ENCODE data around the gene P2RY8.
"Not testable (repeated sequence)": the region's sequence is repeated elsewhere in the genome, so short reads cannot be mapped to it uniquely, and the experiment has no call there.

The P2RY8 gene

GRCh38 chrX:1534301-1535168, 2.5 kb downstream of the P2RY8 start:
- in situ Hi-C loops (cut with MboI; ENCODE audit: low sequenced_read_pairs), result no loop called here
- Histone ChIP-seq H3K27me3 (ENCODE audit: low read depth) (no peaks in the 10 kb centered on the region), H3K9me3 (no peaks in the 10 kb centered on the region), H3K36me3 (replicated peaks) (no peaks in the 10 kb centered on the region), H3K4me3 (no peak overlapping the region), H3K4me1 (no peaks in the 10 kb centered on the region)
- DNase-seq (ENCODE audit: low spot score in 2 of 2), result no peak

GRCh38 chrX:1533058-1533457, 3.9 kb downstream of the P2RY8 start:
- DNase-seq (ENCODE audit: low spot score in 2 of 2), result no peak
- no peaks in the 10 kb centered on the region for H3K4me1 ChIP-seq
- no peaks in the 10 kb centered on the region for H3K27me3 ChIP-seq (ENCODE audit: low read depth)
- no peaks in the 10 kb centered on the region for H3K9me3 ChIP-seq
- H3K36me3 ChIP-seq (replicated peaks), result no peaks in the 10 kb centered on the region
- in situ Hi-C loops (cut with MboI; ENCODE audit: low sequenced_read_pairs), result no loop called here
- H3K4me3 ChIP-seq, result no peak overlapping the region

GRCh38 chrX:1531096-1531890, 5.7 kb downstream of the P2RY8 start:
- Histone ChIP-seq H3K36me3 (replicated peaks) (no peaks in the 10 kb centered on the region), H3K4me1 (no peaks in the 10 kb centered on the region), H3K4me3 (no peak overlapping the region), H3K9me3 (no peaks in the 10 kb centered on the region), H3K27me3 (ENCODE audit: low read depth) (no peaks in the 10 kb centered on the region)
- in situ Hi-C loops (cut with MboI; ENCODE audit: low sequenced_read_pairs), result no loop called here
- no peak for DNase-seq (ENCODE audit: low spot score in 2 of 2)

- H3K9me3 ChIP-seq, result no peaks in the 10 kb centered on the region
- no peaks in the 10 kb centered on the region for H3K36me3 ChIP-seq (replicated peaks)
- no peaks in the 10 kb centered on the region for H3K4me1 ChIP-seq
- DNase-seq (ENCODE audit: low spot score in 2 of 2), result no peak
- in situ Hi-C loops (cut with MboI; ENCODE audit: low sequenced_read_pairs), result no loop called here
- no peak overlapping the region for H3K4me3 ChIP-seq
- H3K27me3 ChIP-seq (ENCODE audit: low read depth), result no peaks in the 10 kb centered on the region
Observed at GRCh38 chrX:1529756-1530155, 7.2 kb downstream of the P2RY8 start.

- Histone ChIP-seq H3K4me1 (no peaks in the 10 kb centered on the region), H3K27me3 (ENCODE audit: low read depth) (no peaks in the 10 kb centered on the region), H3K36me3 (replicated peaks) (no peaks in the 10 kb centered on the region), H3K9me3 (no peaks in the 10 kb centered on the region), H3K4me3 (no peak overlapping the region)
- in situ Hi-C loops (cut with MboI; ENCODE audit: low sequenced_read_pairs), result no loop called here
- DNase-seq (ENCODE audit: low spot score in 2 of 2), result no peak
Observed at GRCh38 chrX:1529328-1529727, 7.7 kb downstream of the P2RY8 start.

GRCh38 chrX:1528884-1529203, 8.1 kb downstream of the P2RY8 start:
- Histone ChIP-seq H3K9me3 (no peaks in the 10 kb centered on the region), H3K4me3 (no peak overlapping the region), H3K27me3 (ENCODE audit: low read depth) (no peaks in the 10 kb centered on the region), H3K36me3 (replicated peaks) (no peaks in the 10 kb centered on the region), H3K4me1 (no peaks in the 10 kb centered on the region)
- DNase-seq (ENCODE audit: low spot score in 2 of 2), result no peak
- in situ Hi-C loops (cut with MboI; ENCODE audit: low sequenced_read_pairs), result no loop called here

- no peaks in the 10 kb centered on the region for H3K36me3 ChIP-seq (replicated peaks)
- H3K9me3 ChIP-seq, result no peaks in the 10 kb centered on the region
- H3K4me3 ChIP-seq, result no peak overlapping the region
- H3K27me3 ChIP-seq (ENCODE audit: low read depth), result no peaks in the 10 kb centered on the region
- H3K4me1 ChIP-seq, result no peaks in the 10 kb centered on the region
- DNase-seq (ENCODE audit: low spot score in 2 of 2), result no peak
- in situ Hi-C loops (cut with MboI; ENCODE audit: low sequenced_read_pairs), result no loop called here
Observed at GRCh38 chrX:1528186-1528883, 8.7 kb downstream of the P2RY8 start.

- in situ Hi-C loops (cut with MboI; ENCODE audit: low sequenced_read_pairs), result no loop called here
- DNase-seq (ENCODE audit: low spot score in 2 of 2), result no peak
- Histone ChIP-seq H3K27me3 (ENCODE audit: low read depth) (no peaks in the 10 kb centered on the region), H3K4me3 (no peak overlapping the region), H3K9me3 (no peaks in the 10 kb centered on the region), H3K4me1 (no peaks in the 10 kb centered on the region), H3K36me3 (replicated peaks) (no peaks in the 10 kb centered on the region)
Observed at GRCh38 chrX:1527457-1527856, 9.5 kb downstream of the P2RY8 start.

- H3K27me3 ChIP-seq (ENCODE audit: low read depth), result no peaks in the 10 kb centered on the region
- H3K36me3 ChIP-seq (replicated peaks), result no peaks in the 10 kb centered on the region
- no peaks in the 10 kb centered on the region for H3K4me1 ChIP-seq
- in situ Hi-C loops (cut with MboI; ENCODE audit: low sequenced_read_pairs), result no loop called here
- no peak overlapping the region for H3K4me3 ChIP-seq
- H3K9me3 ChIP-seq, result no peaks in the 10 kb centered on the region
- no peak for DNase-seq (ENCODE audit: low spot score in 2 of 2)
Observed at GRCh38 chrX:1526565-1526964, 10.4 kb downstream of the P2RY8 start.

- Histone ChIP-seq H3K4me1 (no peaks in the 10 kb centered on the region), H3K36me3 (replicated peaks) (no peaks in the 10 kb centered on the region), H3K27me3 (ENCODE audit: low read depth) (0 out of 2 replicates have a peak, but pooled peaks cover 3% of the 10 kb centered on the region), H3K4me3 (no peak overlapping the region), H3K9me3 (no peaks in the 10 kb centered on the region)
- DNase-seq (ENCODE audit: low spot score in 2 of 2), result no peak
- in situ Hi-C loops (cut with MboI; ENCODE audit: low sequenced_read_pairs), result no loop called here
Observed at GRCh38 chrX:1525583-1526355, 11.2 kb downstream of the P2RY8 start.

GRCh38 chrX:1524874-1525582, 12.0 kb downstream of the P2RY8 start:
- Histone ChIP-seq H3K4me1 (no peaks in the 10 kb centered on the region), H3K27me3 (ENCODE audit: low read depth) (0 out of 2 replicates have a peak, but pooled peaks cover 3% of the 10 kb centered on the region), H3K9me3 (no peaks in the 10 kb centered on the region), H3K36me3 (replicated peaks) (no peaks in the 10 kb centered on the region), H3K4me3 (no peak overlapping the region)
- in situ Hi-C loops (cut with MboI; ENCODE audit: low sequenced_read_pairs), result no loop called here
- DNase-seq (ENCODE audit: low spot score in 2 of 2), result no peak

GRCh38 chrX:1522905-1523304, 14.1 kb downstream of the P2RY8 start:
- H3K27me3 ChIP-seq (ENCODE audit: low read depth); in situ Hi-C loops (cut with MboI; ENCODE audit: low sequenced_read_pairs); H3K4me3 ChIP-seq; DNase-seq (ENCODE audit: low spot score in 2 of 2); H3K4me1 ChIP-seq; H3K36me3 ChIP-seq (replicated peaks); H3K9me3 ChIP-seq: not testable (repeated sequence)

GRCh38 chrX:1521459-1521956, 15.5 kb downstream of the P2RY8 start:
- Histone ChIP-seq H3K4me3 (no peak overlapping the region), H3K9me3 (no peaks in the 10 kb centered on the region), H3K27me3 (ENCODE audit: low read depth) (0 out of 2 replicates have a peak, but pooled peaks cover 3% of the 10 kb centered on the region), H3K4me1 (no peaks in the 10 kb centered on the region), H3K36me3 (replicated peaks) (no peaks in the 10 kb centered on the region)
- in situ Hi-C loops (cut with MboI; ENCODE audit: low sequenced_read_pairs), result no loop called here
- no peak for DNase-seq (ENCODE audit: low spot score in 2 of 2)

Data from HAP-1 (cell line).